ENCODE measurements around the gene IGSF8. TPM values are rescaled to one million over a fixed set of nuclear protein-coding genes. Genes with fewer than 3 reads are reported as not detected.
"Not testable (repeated sequence)": the region's sequence is repeated elsewhere in the genome, so short reads cannot be mapped to it uniquely, and the experiment has no call there.

Gene IGSF8
- total RNA-seq, 1 experiment from 2014 or later = 18.8 TPM

DNA sequence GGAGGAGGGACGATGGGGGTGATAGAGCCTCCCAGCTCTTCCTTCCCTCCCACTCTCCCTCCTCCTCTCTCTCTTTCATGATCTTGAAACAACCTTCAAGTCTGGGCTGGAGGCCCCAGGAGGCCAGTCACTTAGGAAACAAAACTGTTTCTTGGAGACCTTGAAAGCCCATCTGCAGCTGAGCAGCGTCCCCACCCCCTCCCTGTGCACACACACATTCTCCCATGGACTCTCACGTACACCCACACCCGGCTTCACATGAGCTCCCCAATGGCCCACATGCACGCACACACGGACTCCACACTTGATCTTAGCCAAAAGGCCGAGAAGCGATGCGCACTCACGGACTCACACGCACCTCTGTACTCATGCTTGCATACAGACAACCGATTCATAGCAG, 13.9 kb upstream of the IGSF8 start:
- H3K27ac ChIP-seq (ENCODE audit: low read length) = no peak overlapping the region
- no peak for DNase-seq (ENCODE audit: low read depth, low spot score)
- H3K9me3 ChIP-seq (ENCODE audit: control insufficient read depth, insufficient read depth, low read depth, low read length) = no peaks in the 10 kb centered on the region
- no peaks in the 10 kb centered on the region for H3K27me3 ChIP-seq (ENCODE audit: control insufficient read depth, insufficient read depth, low read length)
- no peaks in the 10 kb centered on the region for H3K36me3 ChIP-seq (ENCODE audit: control insufficient read depth, insufficient read depth, low read length)
- ChIA-PET CTCF (no interaction called here), POLR2A (no interaction called here)
- TF ChIP-seq TCF7L2 (IDR thresholded peaks at IDR 0.05; ENCODE audit: low read depth, low read length) (no peak), POLR2AphosphoS5 (IDR thresholded peaks at IDR 0.05; ENCODE audit: low read depth, low read length) (no peak), SIN3A (IDR thresholded peaks at IDR 0.05; ENCODE audit: borderline replicate concordance, insufficient read depth, low read depth, low read length) (no peak)
- TF ChIP-seq, protein P1, sequence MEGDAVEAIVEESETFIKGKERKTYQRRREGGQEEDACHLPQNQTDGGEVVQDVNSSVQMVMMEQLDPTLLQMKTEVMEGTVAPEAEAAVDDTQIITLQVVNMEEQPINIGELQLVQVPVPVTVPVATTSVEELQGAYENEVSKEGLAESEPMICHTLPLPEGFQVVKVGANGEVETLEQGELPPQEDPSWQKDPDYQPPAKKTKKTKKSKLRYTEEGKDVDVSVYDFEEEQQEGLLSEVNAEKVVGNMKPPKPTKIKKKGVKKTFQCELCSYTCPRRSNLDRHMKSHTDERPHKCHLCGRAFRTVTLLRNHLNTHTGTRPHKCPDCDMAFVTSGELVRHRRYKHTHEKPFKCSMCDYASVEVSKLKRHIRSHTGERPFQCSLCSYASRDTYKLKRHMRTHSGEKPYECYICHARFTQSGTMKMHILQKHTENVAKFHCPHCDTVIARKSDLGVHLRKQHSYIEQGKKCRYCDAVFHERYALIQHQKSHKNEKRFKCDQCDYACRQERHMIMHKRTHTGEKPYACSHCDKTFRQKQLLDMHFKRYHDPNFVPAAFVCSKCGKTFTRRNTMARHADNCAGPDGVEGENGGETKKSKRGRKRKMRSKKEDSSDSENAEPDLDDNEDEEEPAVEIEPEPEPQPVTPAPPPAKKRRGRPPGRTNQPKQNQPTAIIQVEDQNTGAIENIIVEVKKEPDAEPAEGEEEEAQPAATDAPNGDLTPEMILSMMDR (IDR thresholded peaks at IDR 0.05) = no peak
- TF ChIP-seq, protein P2, sequence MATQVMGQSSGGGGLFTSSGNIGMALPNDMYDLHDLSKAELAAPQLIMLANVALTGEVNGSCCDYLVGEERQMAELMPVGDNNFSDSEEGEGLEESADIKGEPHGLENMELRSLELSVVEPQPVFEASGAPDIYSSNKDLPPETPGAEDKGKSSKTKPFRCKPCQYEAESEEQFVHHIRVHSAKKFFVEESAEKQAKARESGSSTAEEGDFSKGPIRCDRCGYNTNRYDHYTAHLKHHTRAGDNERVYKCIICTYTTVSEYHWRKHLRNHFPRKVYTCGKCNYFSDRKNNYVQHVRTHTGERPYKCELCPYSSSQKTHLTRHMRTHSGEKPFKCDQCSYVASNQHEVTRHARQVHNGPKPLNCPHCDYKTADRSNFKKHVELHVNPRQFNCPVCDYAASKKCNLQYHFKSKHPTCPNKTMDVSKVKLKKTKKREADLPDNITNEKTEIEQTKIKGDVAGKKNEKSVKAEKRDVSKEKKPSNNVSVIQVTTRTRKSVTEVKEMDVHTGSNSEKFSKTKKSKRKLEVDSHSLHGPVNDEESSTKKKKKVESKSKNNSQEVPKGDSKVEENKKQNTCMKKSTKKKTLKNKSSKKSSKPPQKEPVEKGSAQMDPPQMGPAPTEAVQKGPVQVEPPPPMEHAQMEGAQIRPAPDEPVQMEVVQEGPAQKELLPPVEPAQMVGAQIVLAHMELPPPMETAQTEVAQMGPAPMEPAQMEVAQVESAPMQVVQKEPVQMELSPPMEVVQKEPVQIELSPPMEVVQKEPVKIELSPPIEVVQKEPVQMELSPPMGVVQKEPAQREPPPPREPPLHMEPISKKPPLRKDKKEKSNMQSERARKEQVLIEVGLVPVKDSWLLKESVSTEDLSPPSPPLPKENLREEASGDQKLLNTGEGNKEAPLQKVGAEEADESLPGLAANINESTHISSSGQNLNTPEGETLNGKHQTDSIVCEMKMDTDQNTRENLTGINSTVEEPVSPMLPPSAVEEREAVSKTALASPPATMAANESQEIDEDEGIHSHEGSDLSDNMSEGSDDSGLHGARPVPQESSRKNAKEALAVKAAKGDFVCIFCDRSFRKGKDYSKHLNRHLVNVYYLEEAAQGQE (IDR thresholded peaks at IDR 0.05; ENCODE audit: insufficient read depth in 1 of 2, low read depth in 2 of 2, low read length in 1 of 2) = no peak
- H3K4me3 ChIP-seq (ENCODE audit: low read depth in 2 of 2, low read length in 2 of 2) = no peak overlapping the region
- no TSS peak for BruUV-seq (replicated peaks)
- H3K4me1 ChIP-seq (ENCODE audit: control insufficient read depth, insufficient read depth, low read length) = no peaks in the 10 kb centered on the region; the same call in 1 of the 2 replicates
- intact Hi-C loops (cut with micrococcal nuclease; ENCODE audit: unreplicated experiment) = no loop called here
- ATAC-seq = no peak
- in situ Hi-C loops (cut with HindIII; ENCODE audit: low pct_unique_long_range_greater_than_20kb, low sequenced_read_pairs) = no loop called here

DNA sequence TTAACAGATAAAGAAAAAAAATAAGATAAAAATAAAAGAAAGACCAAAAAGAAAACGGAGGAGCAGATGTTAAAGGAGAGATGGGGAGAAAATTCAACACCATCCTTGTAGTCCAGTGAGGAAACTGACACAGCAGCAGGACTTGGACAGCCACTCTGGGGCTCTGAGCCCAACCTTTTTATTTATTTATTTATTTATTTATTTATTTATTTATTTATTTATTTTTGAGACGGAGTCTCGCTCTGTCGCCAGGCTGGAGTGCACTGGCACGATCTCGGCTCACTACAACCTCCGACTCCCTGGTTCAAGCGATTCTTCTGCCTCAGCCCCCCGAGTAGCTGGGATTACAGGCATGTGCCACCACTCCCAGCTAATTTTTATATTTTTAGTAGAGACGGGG, 13.0 kb upstream of the IGSF8 start:
- ATAC-seq; intact Hi-C loops (cut with micrococcal nuclease; ENCODE audit: unreplicated experiment): not testable (repeated sequence)

DNA sequence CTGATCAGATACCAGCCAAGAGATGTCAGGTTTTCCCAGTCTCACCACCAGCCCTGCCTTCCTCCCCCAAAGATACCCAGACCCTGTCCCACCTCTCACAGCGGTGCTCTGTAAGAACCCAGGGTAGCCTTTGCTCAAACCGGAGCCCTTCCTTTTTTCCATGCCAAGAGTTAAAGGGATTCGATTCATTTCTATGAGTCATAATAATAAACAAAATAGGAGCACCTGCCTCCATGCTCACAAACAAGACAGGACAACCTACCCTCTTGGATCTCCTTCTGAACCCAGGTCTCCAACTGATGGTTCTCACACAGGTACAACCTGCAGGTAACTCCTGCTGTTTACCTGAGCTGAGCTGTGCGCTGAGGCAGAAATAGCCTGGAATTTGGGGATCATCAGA, 11.3 kb upstream of the IGSF8 start:
- Histone ChIP-seq H3K27me3 (ENCODE audit: control insufficient read depth, insufficient read depth, low read length) (no peaks in the 10 kb centered on the region), H3K4me1 (ENCODE audit: control insufficient read depth, insufficient read depth, low read length) (no peaks in the 10 kb centered on the region; the same call in 1 of the 2 replicates), H3K36me3 (ENCODE audit: control insufficient read depth, insufficient read depth, low read length) (no peaks in the 10 kb centered on the region), H3K9me3 (ENCODE audit: control insufficient read depth, insufficient read depth, low read depth, low read length) (no peaks in the 10 kb centered on the region), H3K27ac (ENCODE audit: low read length) (no peak overlapping the region), H3K4me3 (ENCODE audit: low read depth in 2 of 2, low read length in 2 of 2) (no peak overlapping the region)
- TF ChIP-seq POLR2AphosphoS5 (IDR thresholded peaks at IDR 0.05; ENCODE audit: low read depth, low read length) = no peak
- TF ChIP-seq, protein P1 (IDR thresholded peaks at IDR 0.05) = no peak
- TF ChIP-seq TCF7L2 (IDR thresholded peaks at IDR 0.05; ENCODE audit: low read depth, low read length) = no peak
- TF ChIP-seq, protein P2 (IDR thresholded peaks at IDR 0.05; ENCODE audit: insufficient read depth in 1 of 2, low read depth in 2 of 2, low read length in 1 of 2) = no peak
- no peak for TF ChIP-seq SIN3A (IDR thresholded peaks at IDR 0.05; ENCODE audit: borderline replicate concordance, insufficient read depth, low read depth, low read length)
- no peak for DNase-seq (ENCODE audit: low read depth, low spot score)
- no peak for ATAC-seq
- intact Hi-C loops (cut with micrococcal nuclease; ENCODE audit: unreplicated experiment) (loop anchor here (10.0 kb wide), 1 partner anchor 85 kb away; the partner anchor contains the start of gene CASQ1), in situ Hi-C loops (cut with HindIII; ENCODE audit: low pct_unique_long_range_greater_than_20kb, low sequenced_read_pairs) (no loop called here)
- CTCF ChIA-PET = interaction anchor here (1.1 kb wide), 1 partner anchor 110 kb away, joined by 3 read pairs; no protein-coding TSS in a partner anchor
- POLR2A ChIA-PET = no interaction called here
- BruUV-seq (replicated peaks) = no TSS peak

More for the DNA sequence above, 13.0 kb upstream of the IGSF8 start:
- in situ Hi-C loops (cut with HindIII; ENCODE audit: low pct_unique_long_range_greater_than_20kb, low sequenced_read_pairs); CTCF ChIA-PET; H3K36me3 ChIP-seq (ENCODE audit: control insufficient read depth, insufficient read depth, low read length); DNase-seq (ENCODE audit: low read depth, low spot score); H3K4me3 ChIP-seq (ENCODE audit: low read depth in 2 of 2, low read length in 2 of 2); POLR2A ChIA-PET; H3K27me3 ChIP-seq (ENCODE audit: control insufficient read depth, insufficient read depth, low read length); H3K27ac ChIP-seq (ENCODE audit: low read length); H3K9me3 ChIP-seq (ENCODE audit: control insufficient read depth, insufficient read depth, low read depth, low read length); H3K4me1 ChIP-seq (ENCODE audit: control insufficient read depth, insufficient read depth, low read length); BruUV-seq (replicated peaks): not testable (repeated sequence)
